DMS79 (cell line): Measurements from ENCODE around the gene ZC2HC1C.
"Not testable (repeated sequence)": the region's sequence is repeated elsewhere in the genome, so short reads cannot be mapped to it uniquely, and the experiment has no call there.

Source experiments
- DNase-seq: peaks from one replicate; lab custom pipeline; 2025; lab: John Stamatoyannopoulos, UW

The ZC2HC1C gene

DNA sequence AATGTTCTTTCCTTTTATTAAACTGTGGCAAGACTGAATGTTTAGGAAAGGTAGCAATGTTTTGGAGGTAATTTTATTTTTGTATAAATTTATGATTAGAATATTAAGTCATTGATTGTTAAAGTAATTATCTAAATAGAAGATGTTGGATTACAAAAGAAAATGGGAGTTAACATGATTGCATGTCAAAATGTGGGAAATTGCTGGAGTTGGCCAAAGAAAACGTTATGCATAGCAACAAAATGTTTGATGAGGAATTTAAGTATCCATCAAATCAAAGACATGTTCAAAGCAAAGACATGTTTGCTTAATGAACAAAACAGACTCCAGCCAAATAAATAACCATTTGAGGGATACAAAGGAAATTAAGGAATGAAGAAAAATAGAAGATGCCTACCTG is 15.0 kb upstream of the ZC2HC1C start:
- DNase-seq = no peak

DNA sequence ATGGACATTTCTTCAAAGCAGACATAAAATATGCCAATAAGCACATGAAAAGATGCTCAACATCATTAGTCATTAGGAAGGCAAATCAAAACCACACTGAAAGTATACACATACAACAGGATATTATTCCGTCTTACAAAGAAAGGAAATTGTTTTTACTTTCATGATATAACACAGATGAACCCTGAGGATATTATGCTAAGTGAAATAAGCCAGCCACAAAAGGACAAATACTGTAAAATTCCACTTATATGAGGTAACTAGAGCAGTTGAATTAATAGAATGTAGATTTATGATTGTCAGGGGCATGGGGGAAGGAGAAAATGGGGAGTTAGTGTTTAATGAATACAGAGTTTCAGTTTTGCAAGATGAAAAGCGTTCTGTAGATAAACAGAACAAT is 9.8 kb upstream of the ZC2HC1C start:
- no peak for DNase-seq

DNA sequence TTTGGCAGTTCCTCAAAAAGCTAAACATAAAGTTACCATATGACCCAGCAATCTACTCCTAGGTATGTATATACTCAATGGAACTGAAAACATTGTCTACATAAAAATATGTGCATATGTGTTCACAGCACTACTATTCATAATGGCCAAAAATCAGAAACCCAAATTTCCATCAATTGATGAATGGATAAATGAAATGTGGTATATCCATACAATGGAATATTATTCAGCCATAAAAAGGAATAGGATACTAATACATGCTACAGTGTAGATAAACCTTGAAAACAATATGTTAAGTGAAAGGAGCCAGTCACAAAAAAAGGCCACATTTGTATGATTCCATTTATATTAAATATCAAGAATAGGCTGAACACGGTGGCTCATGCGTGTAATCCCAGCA is 9.0 kb upstream of the ZC2HC1C start:
- no peak for DNase-seq

DNA sequence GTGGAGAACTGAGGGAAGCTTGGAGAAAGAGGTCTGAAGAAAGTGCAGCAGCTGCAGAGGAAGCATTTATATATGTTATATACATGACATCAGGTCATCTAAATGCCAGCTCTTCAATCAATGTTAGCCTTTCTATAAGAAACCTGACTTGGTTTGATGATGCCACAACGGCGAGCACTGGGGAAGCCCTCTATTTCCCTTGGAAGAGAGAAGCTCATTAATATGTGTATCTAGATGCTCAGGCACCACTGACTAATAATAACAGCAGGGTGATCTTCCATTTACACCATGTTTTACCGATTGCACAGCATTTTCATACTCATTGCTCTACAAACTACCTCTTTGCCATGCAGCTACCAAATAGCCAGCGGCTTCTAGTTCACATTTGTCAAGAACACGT is 6.4 kb upstream of the ZC2HC1C start:
- no peak for DNase-seq

DNA sequence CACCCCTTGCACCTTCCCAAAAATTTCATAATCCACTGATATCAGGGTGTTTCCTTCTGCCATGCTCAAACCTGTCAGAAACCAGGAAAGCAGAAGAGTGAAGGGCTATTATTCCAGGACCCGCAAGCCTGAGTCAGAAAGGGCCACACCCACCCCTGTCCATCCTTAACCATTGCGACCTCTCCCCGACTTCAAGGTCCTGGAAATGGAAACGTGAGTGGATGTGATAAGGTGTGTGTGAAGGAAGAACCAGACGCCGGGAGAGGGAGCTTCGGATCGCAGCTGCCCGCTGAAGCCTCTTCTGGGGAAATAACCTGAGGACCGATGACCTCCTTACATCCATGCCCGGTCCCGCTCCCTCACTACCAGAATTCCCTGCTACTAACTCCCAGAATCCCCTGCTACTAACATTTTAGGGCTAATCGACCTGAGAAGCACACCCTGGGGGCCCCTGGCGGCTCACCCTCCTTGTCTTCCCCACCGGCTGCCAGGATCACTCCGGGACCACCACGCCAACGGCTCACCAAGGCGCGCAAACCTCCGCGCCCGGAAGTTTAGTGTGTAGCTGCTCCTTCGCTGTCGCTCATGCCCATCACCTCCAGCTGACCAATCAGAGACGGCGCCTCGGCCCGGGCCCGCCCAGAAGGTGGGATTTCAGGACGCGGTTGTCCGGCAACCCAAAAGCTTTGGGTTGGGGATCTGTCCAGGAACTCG is 5.8 kb upstream of the ZC2HC1C start, which contains the start of gene ACYP1:
Gene ACYP1, minus strand, starts transcription at position 534 of the 714 bp plus-strand sequence. Its CDS starts 471 bp downstream, at position 63.
- DNase-seq = peak; percentile 89

DNA sequence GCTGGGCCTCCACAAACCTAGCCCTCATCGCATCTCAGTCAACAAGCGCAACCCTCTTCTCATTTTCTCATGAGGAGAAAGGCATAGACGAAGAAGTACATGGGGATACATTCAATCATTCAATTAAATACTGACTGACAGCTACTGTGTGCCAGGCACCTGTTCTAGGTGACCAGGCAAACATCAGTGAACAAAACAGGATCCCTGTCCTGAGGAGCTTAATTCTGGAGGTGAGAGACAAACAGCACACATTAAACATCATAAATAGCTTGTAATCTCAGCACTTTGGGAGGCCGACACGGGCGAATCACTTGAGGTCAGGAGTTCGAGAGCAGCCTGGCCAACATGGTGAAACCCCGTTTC is 5.3 kb upstream of the ZC2HC1C start:
- DNase-seq = no peak

DNA sequence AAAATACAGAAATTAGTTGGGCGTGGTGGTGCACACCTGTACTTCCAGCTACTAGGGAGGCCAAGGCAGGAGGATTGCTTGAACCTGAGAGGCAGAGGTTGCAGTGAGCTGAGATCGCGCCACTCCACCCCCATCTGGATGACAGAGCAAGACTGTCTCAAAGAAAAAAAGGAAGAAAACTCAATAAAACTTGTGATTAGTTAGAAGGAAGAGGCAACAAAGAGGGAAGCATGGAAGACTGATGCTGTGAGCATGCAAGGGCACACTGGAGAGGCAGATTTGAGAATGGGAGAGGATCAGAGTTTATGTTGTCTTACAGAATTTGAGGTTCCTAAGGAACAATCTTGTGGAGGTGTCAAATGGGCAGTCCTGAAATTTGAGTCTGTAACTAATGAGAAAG is 2.8 kb upstream of the ZC2HC1C start:
- DNase-seq = no peak

DNA sequence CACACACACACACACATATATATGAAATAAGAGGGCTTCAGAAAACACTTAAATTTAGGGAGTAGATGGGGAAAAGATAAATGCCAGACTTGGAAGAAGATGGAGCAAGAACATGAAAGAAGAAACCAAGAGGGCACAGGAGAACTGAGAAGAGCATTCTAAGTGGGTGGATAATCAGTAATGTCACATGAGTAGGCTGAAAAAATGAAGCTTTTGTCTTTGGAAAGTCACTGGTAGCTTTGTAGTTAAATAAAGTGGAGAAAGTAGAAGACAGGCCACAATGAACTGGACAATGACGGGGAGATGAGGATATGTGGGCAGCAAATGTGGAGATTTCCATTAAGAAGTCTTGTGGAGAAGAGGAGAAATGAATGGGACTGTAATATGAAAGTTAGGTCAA is 2.2 kb upstream of the ZC2HC1C start:
- no peak for DNase-seq

DNA sequence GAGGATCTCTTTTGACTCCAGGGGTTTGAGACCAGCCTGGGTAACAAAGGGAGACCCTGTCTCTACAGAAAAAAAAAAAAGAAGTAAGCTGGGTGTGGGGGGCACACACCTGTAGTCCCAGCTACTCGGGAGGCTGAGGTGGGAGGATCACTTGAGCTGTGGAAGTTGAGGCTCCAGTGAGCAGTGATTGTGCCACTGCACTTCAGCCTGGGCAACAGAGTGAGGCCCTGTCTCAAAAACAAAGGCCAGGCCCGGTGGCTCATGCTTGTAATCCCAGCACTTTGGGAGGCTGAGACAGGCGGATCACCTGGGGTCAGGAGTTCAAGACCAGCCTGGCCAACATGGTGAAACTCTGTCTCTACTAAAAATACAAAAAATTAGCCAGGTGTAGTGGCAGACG is 1.7 kb upstream of the ZC2HC1C start:
- DNase-seq = not testable (repeated sequence)

DNA sequence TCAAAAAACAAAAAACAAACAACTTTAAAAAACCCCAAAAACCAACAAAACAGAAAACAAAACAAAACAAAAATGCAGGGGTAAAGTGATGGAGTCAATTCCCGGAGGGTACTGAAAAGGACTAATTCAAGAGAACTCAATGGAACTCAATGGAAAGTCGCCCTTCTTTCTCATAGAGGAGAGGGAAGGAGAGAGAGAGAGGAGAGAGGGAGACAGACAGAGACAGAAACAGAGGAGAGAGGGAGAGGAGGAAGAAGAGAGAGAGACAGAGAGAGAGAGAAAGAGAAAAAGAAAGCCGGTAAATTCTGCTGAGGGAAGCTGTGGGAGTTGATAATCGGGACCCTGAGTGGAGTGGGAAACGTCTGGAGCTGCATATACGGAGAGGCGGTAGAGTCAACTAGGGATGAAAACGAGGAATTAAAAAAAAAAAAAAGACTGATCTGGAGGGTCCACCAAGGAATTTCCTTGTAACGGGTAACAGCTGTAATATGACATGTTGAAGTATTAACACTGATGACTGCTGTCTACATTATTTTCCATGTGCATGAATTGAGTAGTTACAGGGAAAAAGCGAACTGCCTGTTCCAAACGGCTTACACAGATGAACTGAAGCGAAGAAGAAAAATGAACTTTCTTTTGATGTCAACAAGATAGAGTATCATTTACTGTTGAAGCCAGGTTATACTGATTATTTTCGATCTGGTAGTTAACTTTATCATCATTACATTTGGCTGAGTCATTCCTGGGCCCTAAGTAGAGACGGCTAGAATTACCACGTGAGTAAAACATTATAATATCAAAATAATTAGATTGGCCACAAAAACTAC is 934 bp upstream of the ZC2HC1C start:
- peak; percentile 26 for DNase-seq

DNA sequence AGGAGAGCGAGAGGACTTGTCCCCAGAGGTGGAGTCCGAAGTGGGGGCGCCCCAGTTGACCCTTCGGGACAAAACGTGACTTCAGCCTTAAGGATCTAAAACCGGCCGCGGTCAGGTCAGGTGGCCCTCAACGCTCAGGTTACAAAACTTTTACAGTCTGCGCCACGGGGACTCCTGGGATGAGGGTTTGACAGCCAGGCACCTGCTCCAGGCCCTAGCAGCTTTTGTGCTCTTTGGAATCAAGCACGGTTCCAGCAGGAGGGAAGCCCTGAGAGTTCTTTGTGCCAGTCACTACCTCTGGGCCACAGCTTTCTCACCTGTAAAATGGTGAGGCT is 337 bp downstream of the ZC2HC1C start:
- DNase-seq = peak; percentile 87

DNA sequence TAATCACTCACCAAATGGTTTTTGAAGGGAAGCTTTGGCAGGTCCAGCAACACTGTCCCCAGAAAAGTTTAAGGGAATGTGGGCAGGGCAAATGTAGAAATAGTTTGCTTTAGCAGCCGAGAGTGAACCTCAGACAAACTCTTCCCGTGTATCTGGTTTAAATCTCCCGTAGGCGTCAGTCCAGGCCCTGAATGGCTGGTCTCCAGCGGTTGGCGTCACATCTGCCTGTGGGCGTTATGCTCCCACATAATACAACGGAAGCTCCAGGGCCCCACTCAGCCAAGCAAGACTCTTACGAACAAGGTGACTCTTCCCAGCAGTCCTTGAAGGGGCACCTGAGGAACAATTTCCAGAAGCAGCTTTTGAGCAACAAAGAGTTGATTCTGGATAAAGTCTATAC is 942 bp downstream of the ZC2HC1C start:
- no peak for DNase-seq

DNA sequence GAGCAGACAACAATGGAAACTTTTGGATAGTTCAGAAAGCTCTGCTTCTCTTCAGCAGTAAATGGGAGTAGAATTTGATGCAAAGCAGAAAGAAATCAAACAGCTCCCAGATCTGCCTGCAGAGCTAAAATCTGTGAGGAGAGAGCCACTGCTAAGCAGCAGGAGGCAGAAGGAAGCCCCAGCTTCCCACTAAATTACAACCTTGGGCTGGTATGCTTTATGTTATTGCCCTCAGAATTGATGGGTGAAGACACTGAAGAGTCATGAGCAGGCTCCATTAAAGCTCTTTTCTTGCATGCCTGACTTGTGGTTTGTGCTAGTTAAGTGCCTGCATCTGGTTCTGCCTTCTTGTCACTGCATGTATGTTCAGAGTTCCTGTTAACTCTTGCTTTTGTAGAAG is 8.4 kb downstream of the ZC2HC1C start:
- DNase-seq = peak; percentile 59

DNA sequence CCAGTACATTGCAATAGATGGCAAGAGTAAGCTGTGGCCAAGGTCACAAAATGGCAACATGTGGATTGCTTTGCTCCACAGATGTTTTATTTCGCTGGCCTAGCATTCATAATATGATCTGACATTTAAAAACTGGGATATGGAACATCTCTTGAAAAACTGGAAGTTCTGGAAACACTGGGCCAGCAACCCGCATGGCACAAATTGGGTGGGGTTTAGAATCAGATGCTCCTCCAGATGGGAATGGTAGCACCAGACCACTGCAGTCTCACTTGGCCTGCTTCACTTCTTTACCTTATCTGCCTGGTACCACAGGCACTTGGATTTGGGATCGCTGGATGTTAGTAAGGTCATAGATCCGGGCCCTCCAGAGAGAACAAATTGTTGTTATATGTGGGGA is 10.1 kb downstream of the ZC2HC1C start:
- DNase-seq = no peak

DNA sequence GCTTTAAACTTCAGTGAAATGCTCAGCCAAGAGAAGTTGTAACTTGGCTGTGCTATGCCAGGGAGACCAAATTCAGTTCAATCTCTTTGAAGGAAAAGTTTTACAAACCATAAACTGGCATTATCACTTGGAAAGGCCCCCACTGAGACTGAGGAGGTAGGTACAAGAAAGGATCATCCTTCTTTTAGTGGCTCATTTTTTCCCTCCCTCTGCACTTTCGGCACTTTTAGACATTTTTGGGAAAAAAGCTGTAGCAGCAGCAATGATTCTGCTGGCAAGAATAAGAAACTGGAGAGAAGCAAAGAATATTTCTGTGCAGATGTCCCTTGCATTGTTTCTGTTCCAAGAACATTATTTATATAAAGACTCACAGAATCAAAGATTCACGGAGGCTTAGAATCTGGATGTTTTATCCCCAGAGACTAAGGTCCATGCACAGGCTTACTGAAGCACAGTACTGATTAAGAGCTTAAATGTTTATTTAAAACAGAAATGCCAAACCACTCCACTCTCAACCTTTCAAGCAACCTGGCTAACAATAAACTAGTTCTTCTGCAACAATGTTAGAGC is 12.3 kb downstream of the ZC2HC1C start:
- DNase-seq = no peak

DNA sequence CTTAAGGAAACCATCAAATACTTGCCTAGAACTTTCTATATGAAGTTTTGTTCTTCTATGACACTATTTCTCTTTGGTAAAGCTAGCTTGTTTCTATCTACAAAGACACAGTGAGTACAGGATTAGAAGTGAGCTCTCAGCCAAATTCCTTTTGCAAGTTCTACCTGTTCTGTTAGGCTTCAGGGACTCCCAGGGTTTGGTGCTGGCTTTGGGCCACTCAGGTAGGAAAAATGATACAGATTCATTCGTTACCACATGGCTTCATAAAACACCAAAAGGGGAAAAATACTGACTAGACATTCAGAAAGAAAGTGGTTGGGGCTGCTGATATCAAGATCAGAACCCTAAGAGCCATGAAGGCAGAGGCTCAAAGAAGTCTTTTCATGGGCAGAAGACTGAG is 13.8 kb downstream of the ZC2HC1C start:
- DNase-seq = no peak

DNA sequence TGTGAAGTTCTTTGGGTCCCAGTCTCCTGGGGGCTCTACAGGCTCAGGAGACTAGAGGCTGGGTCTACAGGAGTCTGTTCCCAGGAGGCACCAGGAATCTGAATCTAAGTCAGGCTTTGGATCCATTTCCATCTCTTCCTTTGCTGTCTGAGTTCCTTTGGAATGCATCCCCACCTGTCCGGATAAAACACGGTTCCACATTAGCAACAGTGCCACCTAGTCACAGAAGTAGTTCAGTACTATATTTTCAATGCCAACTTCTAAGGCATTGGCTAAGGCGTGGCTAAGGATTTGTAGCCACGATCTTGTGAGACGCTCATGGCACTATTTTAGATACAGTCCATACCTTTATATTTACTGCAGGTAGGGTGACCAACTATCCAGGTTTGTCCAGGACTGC is 15.1 kb downstream of the ZC2HC1C start:
- no peak for DNase-seq

DNA sequence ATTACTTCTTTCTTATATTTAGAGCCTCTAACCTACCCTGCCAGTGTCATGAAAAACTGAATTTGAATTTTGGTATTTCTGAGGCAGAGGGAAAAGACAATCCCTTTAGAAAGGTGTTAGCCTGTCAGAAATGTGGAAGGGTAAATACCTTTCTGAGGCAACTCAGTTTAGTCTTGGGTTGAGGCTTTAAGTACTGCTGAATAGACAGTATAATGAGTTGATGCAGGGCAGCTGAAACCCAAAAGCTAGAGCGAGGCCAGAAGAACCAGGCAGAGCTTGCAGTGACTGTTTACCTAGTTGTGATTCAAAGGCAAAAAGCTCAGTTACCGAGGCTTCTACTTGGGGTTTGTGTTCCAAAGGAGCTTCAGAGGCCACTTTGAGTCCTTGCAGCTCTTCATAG is 18.7 kb downstream of the ZC2HC1C start:
- no peak for DNase-seq

DNA sequence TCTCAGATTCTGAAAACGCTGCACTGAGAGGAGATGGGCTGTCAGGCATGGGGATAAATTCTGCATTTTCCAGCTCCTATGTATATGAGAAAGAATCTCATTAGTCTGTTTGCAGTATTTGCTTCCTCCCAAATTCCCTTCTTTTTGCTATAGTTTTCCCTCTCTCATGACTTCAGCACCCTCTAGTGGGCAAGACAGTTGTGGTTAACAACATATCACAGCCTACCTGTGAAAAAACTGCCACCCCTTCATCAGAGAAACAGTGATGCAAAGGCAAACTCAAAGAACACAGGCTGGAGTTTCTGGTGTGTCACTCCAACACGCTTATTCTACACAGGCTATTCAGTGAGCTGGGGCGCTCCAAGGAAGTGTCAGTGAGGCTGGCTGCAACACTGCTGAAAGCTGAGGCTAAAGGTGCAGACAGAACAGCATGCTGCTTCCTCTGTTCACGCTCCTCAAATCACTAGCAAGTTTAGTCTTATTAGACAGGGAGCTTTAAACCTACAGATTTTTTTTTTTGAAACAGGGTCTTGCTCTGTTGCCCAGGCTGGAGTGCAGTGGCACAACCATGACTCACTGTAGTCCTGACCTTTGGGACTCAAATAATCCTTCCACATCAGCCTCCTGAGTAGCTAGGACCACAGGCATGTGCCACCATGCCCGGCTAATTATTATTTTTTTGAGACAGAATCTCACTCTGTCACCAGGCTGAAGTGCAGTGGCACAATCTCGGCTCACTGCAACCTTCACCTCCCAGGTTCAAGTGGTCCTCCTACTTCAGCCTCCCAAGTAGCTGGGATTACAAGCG is 19.3 kb downstream of the ZC2HC1C start:
- DNase-seq = peak; percentile 25

DNA sequence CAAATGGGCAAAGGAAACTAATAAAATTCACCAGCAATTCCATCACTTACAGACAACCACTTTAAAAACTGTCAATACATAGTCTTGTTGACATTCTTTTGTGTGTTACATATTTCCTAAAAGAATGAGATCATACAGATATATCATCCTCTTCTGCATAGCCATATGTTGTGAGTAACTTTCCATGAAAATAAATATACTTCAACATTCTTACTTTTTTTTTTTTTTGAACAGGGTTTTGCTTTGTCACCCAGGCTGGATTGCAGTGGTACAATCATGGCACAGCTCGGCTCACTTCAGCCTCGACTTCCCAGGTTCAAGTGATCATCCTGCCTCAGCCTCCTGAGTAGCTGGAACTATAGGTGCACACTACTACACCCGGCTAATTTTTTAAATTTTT is 20.9 kb downstream of the ZC2HC1C start:
- no peak for DNase-seq

DNA sequence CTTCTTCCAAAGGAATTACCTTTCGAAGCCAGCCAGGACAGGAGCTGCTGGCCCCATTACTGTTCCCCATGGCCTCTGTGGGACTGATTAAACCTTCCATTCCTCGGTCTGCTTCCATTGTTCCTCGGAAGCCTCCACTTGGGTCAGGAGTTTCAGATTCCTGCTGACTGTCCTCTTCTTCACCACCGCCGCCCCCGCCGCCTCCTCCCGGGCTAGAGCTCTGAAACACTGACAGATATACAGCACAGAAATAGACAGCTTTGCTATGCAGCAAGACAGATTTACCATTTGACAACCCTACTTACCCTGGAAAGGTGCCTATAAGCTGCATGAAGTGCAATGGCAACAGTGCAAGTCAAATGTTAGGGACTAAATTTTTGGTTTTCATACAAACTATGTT is 21.8 kb downstream of the ZC2HC1C start:
- no peak for DNase-seq

DNA sequence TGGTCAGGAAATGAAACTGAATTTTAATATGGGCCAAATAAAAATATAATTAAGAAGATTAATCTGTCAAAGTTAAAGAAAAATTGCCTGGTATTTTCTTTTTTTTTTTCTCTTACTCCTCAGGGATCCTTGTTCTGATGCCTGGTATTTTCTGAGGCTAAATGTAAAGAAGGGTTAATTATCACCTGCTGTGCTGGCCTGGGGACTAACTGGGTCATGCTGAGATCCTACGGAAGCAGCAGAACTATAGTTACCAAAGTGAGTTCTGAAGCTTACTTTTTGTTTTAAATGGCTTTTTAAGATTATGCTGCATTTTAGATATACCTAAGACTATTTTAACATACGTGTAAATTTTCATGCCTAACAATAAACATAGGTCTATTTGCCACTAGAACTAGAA is 23.3 kb downstream of the ZC2HC1C start:
- no peak for DNase-seq

DNA sequence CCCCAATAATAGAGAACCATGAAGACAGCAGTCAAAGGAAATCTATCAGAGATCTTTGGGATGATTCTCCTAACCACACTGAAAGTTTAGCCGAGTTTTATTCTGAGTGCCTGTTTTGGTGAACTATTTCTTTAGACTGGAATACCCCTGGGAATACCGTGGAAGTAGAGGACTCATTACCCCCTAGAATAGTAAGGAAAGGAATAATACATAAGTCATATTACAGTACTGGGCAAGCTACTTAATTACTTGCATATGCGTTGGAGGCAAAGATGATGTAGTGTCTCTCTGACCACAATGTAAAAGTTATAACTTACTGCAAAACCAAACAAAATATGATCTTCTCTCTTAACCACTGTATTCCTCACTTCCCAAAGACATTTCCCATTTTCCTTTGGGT is 25.5 kb downstream of the ZC2HC1C start:
- DNase-seq = no peak
